SK-MEL-5 (cell line): ENCODE measurements around the gene MICU1. TPM values are rescaled to one million over a fixed set of nuclear protein-coding genes. Genes with fewer than 3 reads are reported as not detected.
"Not testable (repeated sequence)": the region's sequence is repeated elsewhere in the genome, so short reads cannot be mapped to it uniquely, and the experiment has no call there.

Experiments used
- DNase-seq: peaks from one replicate; pipeline ENCODE4 v3.0.0-alpha.2; 2016; ENCODE audit warnings: low read depth, low spot score
- in situ Hi-C: cut with HindIII; loops from 2 replicates; pipeline ENCODE4 v1.10.0; 2016; ENCODE audit warnings: low sequenced_read_pairs, high pct_unique_total_duplicates, low pct_unique_long_range_greater_than_20kb
- total RNA-seq: library from RNA; depleted of rRNA; stranded (reverse); fragments of >200 nt; shearing (Covaris generic); gene quantifications from 2 replicates; pipeline ENCODE4 v1.2.3, GENCODE V29; 2014

MICU1 gene
- total RNA-seq, 1 experiment from 2014 or later: 34.8 TPM

- DNase-seq, in situ Hi-C loops: not testable (repeated sequence)
Measured at GRCh38 chr10:72442969-72443368, 182.9 kb downstream of the MICU1 start.

DNA sequence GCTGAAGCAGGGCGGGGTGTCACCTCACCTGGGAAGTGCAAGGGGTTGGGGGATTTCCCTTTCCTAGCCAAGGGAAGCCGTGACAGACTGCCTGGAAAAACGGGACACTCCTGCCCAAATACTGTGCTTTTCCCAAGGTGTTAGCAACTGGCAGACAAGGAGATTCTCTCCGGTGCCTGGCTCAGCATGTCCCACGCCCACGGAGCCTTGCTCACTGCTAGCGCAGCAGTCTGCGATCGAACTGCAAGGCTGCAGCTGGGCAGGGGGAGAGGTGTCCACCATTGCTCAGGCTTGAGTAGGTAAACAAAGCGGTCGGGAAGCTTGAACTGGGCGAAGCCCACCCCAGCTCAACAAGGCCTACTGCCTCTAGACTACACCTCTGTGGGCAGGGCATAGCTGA lies 190.3 kb downstream of the MICU1 start:
- DNase-seq: no peak
- in situ Hi-C loops: no loop called here

GRCh38 chr10:72430936-72431335 lies 194.9 kb downstream of the MICU1 start:
- DNase-seq, in situ Hi-C loops: not testable (repeated sequence)

GRCh38 chr10:72429931-72430330 lies 195.9 kb downstream of the MICU1 start:
- in situ Hi-C loops: no loop called here

GRCh38 chr10:72426986-72427385 lies 198.9 kb downstream of the MICU1 start:
- peak; percentile 32 for DNase-seq
- in situ Hi-C loops: no loop called here

More at GRCh38 chr10:72429931-72430330, 195.9 kb downstream of the MICU1 start:
- no peak for DNase-seq

DNA sequence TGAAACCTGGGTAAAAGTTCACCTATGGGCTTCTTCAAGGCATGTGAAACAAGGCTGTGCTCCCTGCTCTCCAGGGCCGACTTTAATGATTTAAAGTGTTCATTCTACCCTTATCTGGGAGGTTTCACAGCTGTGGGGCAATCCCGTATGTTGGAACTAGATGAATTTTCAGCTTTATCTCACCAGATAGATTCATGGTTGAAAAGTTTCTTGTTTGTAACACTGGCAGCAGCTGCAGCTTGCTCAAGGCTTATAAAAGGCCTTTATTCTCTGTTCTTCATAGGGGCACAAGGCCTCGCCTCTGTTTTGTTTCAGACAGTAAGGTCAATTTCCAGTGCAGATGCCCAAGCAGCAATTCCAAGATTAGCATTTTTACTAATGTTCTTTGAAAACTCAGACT lies 200.7 kb downstream of the MICU1 start:
- in situ Hi-C loops: no loop called here
- DNase-seq: peak; percentile 85

- DNase-seq: peak; percentile 2
- in situ Hi-C loops: no loop called here
Measured at GRCh38 chr10:72424561-72424960, 201.3 kb downstream of the MICU1 start.

DNA sequence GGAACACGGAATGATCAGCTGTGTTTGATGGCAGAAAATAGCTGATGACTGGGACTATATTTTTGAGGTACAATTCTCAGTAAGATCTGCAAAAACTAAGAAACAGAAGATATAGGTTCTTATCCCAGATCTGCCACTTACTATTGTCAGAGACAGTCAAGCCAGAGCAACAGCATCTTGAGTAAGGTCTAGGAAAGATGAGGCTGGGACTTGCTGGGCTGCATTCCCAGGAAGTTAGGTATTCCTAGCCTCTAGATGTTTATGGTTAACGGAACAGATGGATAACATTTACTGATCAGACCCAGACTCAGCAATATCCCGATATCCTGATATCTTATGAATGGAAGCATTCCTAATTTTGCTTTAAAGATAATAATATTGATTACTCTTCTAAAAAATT lies 202.5 kb downstream of the MICU1 start:
- no peak for DNase-seq
- in situ Hi-C loops: no loop called here

- DNase-seq: no peak
- in situ Hi-C loops: no loop called here
Measured at GRCh38 chr10:72421885-72422540, 203.9 kb downstream of the MICU1 start.

- DNase-seq: no peak
- in situ Hi-C loops: no loop called here
Measured at GRCh38 chr10:72419241-72419640, 206.6 kb downstream of the MICU1 start.

DNA sequence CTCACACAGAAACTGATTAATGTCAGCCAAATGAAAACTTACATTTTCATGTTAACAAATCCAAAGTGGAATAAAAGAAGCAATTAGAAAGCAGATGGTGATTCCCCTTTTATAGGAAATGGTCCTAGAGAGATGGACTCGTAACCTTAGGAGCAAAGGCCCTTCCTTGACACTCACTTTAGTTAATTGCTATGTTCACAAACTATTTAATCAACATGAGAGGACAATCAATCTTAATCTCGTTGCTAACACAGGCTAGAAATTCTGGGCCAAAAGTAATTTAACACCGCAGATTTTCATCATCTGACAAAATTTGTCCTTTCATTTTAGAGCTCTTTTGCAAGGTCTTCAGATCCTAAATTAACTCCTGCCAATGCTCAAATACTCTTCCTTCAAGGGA lies 207.2 kb downstream of the MICU1 start:
- DNase-seq: no peak
- in situ Hi-C loops: no loop called here

DNA sequence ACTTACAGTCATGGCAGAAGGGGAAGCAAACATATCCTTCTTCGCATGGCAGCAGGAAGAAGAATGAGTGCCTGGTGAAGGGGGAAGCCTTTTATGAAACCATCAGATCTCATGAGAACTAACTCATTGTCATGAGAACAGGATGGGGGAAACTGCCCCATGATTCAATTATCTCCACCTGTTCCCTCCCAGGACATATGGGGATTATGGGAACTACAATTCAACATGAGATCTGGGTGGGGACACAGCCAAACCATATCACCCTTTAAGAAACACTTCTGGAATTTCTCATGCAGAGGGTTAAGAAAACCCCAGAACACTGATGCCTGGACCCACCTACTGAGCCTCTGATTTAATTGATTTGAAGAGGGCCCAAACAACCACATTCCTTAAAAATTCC lies 207.9 kb downstream of the MICU1 start:
- in situ Hi-C loops: no loop called here
- no peak for DNase-seq

GRCh38 chr10:72416661-72417060 lies 209.2 kb downstream of the MICU1 start:
- in situ Hi-C loops: no loop called here

DNA sequence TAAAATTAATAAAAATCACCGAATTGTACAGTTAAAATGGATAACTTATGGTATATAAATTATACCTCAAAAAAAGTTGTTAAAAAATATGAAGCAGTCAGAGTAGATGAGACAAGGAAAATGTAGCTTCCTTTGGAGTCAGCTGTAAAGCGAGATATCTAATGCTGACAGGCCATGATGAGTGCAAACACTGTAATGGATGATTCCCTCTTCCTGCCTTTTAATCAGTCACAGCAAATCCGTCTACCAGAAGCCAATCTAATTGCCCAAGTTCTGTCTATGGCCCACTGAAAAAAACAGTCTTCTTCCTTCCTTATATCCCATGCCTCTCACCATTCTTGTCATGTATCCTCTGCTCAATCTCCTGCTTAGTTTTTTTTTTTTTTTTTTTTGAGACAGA lies 211.2 kb downstream of the MICU1 start:
- no peak for DNase-seq
- in situ Hi-C loops: no loop called here

More at GRCh38 chr10:72416661-72417060, 209.2 kb downstream of the MICU1 start:
- DNase-seq: no peak

DNA sequence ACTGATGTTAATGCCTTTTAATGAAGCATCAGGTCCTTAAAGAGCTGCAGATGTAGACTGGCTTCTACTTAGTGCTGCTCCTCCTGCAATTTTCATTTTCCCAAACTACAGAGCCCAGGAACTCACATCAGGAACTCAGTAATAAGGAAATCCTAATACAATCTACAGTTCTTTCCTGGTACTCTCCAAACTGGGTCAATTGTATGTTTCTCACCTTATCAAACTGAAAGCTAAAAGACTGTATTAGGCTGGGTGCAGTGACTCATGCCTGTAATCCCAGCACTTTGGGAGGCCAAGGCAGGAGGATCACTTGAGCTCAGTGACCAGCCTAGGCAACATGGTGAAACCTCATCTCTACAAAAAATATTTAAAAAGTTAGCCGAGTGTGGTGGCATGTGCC lies 216.7 kb downstream of the MICU1 start:
- in situ Hi-C loops: no loop called here
- no peak for DNase-seq

- no peak for DNase-seq
- in situ Hi-C loops: no loop called here
Measured at GRCh38 chr10:72407927-72408600, 217.8 kb downstream of the MICU1 start.

GRCh38 chr10:72407471-72407870 lies 218.4 kb downstream of the MICU1 start:
- in situ Hi-C loops: no loop called here
- DNase-seq: no peak

- in situ Hi-C loops, DNase-seq: not testable (repeated sequence)
Measured at GRCh38 chr10:72395581-72395980, 230.3 kb downstream of the MICU1 start.

DNA sequence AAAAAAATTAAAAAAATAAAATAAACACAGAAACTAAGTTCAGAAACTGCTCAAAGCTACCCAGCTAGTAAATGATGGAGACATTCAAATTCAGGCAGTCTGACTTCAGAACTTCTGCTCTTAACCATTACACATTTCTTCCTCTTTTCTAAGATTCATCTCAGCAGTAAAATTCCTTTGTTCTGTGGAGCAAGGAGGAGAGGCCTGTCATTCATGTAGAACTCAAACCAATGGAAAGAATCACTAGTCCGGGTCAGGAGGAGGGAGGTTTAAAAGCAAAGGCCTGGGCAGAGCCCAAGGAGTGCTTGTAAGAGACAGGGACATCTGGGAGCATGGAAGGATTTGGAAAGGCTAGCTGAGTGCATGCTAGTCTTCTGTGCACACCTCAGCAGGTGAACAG lies 233.3 kb downstream of the MICU1 start:
- no peak for DNase-seq
- in situ Hi-C loops: no loop called here
